Neural progenitor cell (in vitro differentiated cells): Measurements from ENCODE around the gene PLXNA4. TPM values are rescaled to one million over a fixed set of nuclear protein-coding genes. Genes with fewer than 3 reads are reported as not detected.

Experiments
- DNase-seq: peaks from one replicate; pipeline ENCODE4 v3.0.0-alpha.2; 2016; ENCODE audit warnings: low spot score
- H2AFZ ChIP-seq: fragments of 200-600 bp; sonication (generic); replicated peaks from 2 replicates; pipeline ENCODE4 v1.6.1; 2016; ENCODE audit warnings: antibody characterized with exemption
- H3F3A ChIP-seq: fragments of 200-600 bp; sonication (generic); 2 replicates; pipeline ENCODE4 v1.6.1; 2016; ENCODE audit warnings: antibody characterized with exemption, low read depth
- H3K27ac ChIP-seq: fragments of 200-600 bp; sonication (generic); 2 replicates; pipeline ENCODE4 v1.5.1; 2016; ENCODE audit warnings: mild to moderate bottlenecking
- H3K27me3 ChIP-seq: fragments of 200-600 bp; sonication (generic); 2 replicates; pipeline ENCODE4 v1.6.1; 2016; ENCODE audit warnings: mild to moderate bottlenecking, moderate library complexity
- H3K36me3 ChIP-seq: fragments of 200-600 bp; sonication (generic); 2 replicates; pipeline ENCODE4 v1.5.1; 2016
- H3K4me1 ChIP-seq: fragments of 200-600 bp; sonication (generic); 2 replicates; pipeline ENCODE4 v1.6.1; 2016; ENCODE audit warnings: mixed run types
- H3K4me2 ChIP-seq: fragments of 200-600 bp; sonication (generic); 2 replicates; pipeline ENCODE4 v1.6.1; 2016
- H3K4me3 ChIP-seq: fragments of 200-600 bp; sonication (generic); 2 replicates; pipeline ENCODE4 v1.5.1; 2016
- H3K79me2 ChIP-seq: fragments of 200-600 bp; sonication (generic); 2 replicates; pipeline ENCODE4 v1.6.1; 2016; ENCODE audit warnings: low read depth
- H3K9ac ChIP-seq: fragments of 200-600 bp; sonication (generic); 2 replicates; pipeline ENCODE4 v1.6.1; 2016
- H3K9me3 ChIP-seq: fragments of 200-600 bp; sonication (generic); 2 replicates; pipeline ENCODE4 v1.5.1; 2016; ENCODE audit warnings: low read depth
- H4K20me1 ChIP-seq: fragments of 200-600 bp; sonication (generic); 2 replicates; pipeline ENCODE4 v1.6.1; 2016; ENCODE audit warnings: low read depth
- H3K27ac Mint-ChIP-seq: 3 replicates; pipeline ENCODE4 v1.8.0; 2021; ENCODE audit warnings: mixed read lengths
- H3K27me3 Mint-ChIP-seq: 2 replicates; pipeline ENCODE4 v1.8.0; 2022; ENCODE audit warnings: low read depth, mild to moderate bottlenecking, inconsistent platforms, moderate library complexity, mixed read lengths; ENCODE audit not compliant: insufficient read depth
- H3K36me3 Mint-ChIP-seq: 3 replicates; pipeline ENCODE4 v1.8.0; 2021; ENCODE audit warnings: mixed read lengths
- H3K4me1 Mint-ChIP-seq: 3 replicates; pipeline ENCODE4 v1.8.0; 2021; ENCODE audit warnings: mixed read lengths
- H3K4me3 Mint-ChIP-seq: 3 replicates; pipeline ENCODE4 v1.8.0; 2021; ENCODE audit warnings: mild to moderate bottlenecking, moderate library complexity, mixed read lengths
- H3K9me3 Mint-ChIP-seq: 3 replicates; pipeline ENCODE4 v1.8.0; 2020; ENCODE audit warnings: mixed read lengths
- EZH2 ChIP-seq: fragments of 200-600 bp; sonication (generic); IDR thresholded peaks from 2 replicates; pipeline ENCODE4 v1.6.1; 2017; ENCODE audit warnings: antibody characterized with exemption, mild to moderate bottlenecking, moderate library complexity
- EZH2phosphoT487 ChIP-seq: fragments of 200-600 bp; sonication (generic); IDR thresholded peaks from 2 replicates; pipeline ENCODE4 v1.6.1; 2017; ENCODE audit warnings: antibody characterized with exemption
- total RNA-seq: library from RNA; depleted of rRNA; stranded (reverse); fragments of >200 nt; gene quantifications from 2 replicates; pipeline ENCODE4 v1.2.3, GENCODE V29; 2015; ENCODE audit warnings: low replicate concordance
- TF ChIP-seq, protein P1 (sequence below): fragments of 200-600 bp; sonication (generic); IDR thresholded peaks from 2 replicates; pipeline ENCODE4 v1.5.1; 2017; ENCODE audit warnings: antibody characterized with exemption, mild to moderate bottlenecking

Gene PLXNA4
- total RNA-seq, 1 donor from 2014 or later = 0.49 TPM

DNA sequence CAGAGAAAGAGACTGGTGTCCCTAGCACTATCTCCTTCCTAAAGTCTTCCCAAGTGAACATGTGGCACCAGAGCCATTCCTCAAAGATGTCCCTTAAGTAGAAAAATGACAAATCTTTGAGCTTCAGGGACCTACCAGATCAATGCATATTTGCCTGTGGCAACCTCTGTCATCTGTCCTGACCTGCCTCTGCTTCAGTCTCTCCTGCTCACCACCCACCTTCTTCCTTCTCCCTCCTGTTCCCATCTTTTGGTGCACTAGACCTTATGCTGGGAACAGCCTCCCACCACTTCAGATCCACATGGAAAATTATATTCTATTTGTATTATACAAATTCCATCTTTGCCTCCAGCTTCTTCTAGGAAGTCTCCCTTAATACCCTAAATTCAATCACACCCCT, 386.4 kb downstream of the PLXNA4 start:
- H3K9ac ChIP-seq = no peak overlapping the region
- H2AFZ ChIP-seq = no peak overlapping the region
- H3F3A ChIP-seq = peaks cover 19% of the 10 kb centered on the region
- H3K36me3 ChIP-seq = no peaks in the 10 kb centered on the region
- no peaks in the 10 kb centered on the region for H3K79me2 ChIP-seq
- no peak overlapping the region for H3K4me3 Mint-ChIP-seq
- no peaks in the 10 kb centered on the region for H4K20me1 ChIP-seq
- H3K4me1 Mint-ChIP-seq = peaks cover 3% of the 10 kb centered on the region
- H3K9me3 Mint-ChIP-seq = peaks cover 20% of the 10 kb centered on the region
- peaks cover 10% of the 10 kb centered on the region for H3K27me3 Mint-ChIP-seq
- no peak for DNase-seq
- peaks cover 8% of the 10 kb centered on the region for H3K4me1 ChIP-seq
- H3K4me3 ChIP-seq = no peak overlapping the region
- no peak overlapping the region for H3K27ac Mint-ChIP-seq
- peaks cover 4% of the 10 kb centered on the region for H3K36me3 Mint-ChIP-seq
- H3K4me2 ChIP-seq = no peak overlapping the region
- TF ChIP-seq EZH2 (no peak), EZH2phosphoT487 (no peak)
- TF ChIP-seq, protein P1, sequence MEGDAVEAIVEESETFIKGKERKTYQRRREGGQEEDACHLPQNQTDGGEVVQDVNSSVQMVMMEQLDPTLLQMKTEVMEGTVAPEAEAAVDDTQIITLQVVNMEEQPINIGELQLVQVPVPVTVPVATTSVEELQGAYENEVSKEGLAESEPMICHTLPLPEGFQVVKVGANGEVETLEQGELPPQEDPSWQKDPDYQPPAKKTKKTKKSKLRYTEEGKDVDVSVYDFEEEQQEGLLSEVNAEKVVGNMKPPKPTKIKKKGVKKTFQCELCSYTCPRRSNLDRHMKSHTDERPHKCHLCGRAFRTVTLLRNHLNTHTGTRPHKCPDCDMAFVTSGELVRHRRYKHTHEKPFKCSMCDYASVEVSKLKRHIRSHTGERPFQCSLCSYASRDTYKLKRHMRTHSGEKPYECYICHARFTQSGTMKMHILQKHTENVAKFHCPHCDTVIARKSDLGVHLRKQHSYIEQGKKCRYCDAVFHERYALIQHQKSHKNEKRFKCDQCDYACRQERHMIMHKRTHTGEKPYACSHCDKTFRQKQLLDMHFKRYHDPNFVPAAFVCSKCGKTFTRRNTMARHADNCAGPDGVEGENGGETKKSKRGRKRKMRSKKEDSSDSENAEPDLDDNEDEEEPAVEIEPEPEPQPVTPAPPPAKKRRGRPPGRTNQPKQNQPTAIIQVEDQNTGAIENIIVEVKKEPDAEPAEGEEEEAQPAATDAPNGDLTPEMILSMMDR = no peak
- no peaks in the 10 kb centered on the region for H3K27me3 ChIP-seq
- no peaks in the 10 kb centered on the region for H3K9me3 ChIP-seq
- no peak overlapping the region for H3K27ac ChIP-seq

DNA sequence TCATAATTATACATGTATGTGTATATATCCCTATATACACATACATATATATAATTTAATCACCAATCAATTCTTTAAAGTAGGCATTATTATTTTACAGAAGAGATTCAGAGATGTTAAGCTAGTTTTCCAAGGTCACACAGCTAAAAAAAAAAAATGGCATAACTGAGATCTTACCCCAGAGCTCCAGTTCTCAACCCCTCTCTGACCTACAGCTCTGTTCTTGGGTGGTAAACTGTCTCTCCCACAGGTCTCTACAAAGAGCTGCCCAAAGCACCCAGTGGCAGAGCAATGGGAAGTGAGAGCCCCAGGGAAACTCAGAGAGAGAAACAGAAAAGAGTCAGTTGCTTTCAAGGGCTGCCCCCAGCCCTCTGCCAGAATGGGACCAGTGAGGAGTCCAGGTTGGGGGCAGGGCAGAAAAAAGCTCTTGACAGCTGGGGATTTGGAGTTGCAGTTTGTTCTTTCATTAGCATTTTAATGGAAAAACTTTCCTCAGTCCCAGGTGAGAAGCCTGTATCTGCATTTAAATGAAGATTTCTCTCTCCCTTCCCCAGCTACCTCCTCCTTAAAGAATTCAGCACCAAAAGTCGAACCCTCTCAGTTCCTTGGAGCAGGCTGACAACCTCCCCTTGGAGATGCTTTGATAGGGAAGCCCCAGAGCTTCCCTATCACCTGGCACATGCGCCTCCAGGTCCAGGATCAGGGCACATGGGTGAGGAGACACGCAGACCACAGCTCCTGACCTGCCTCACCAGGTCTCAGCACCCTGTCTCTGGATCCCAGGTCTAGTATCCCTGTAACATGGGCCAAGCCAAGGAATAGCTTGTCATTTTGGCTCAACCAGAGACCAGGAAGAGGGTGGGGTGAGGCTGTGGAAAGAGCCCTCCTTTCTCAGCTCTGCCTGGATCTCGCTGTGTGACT, 388.1 kb downstream of the PLXNA4 start:
- no peak for DNase-seq
- Mint-ChIP-seq H3K9me3 (peaks cover 19% of the 10 kb centered on the region), H3K4me3 (no peak overlapping the region), H3K27me3 (peaks cover 14% of the 10 kb centered on the region), H3K27ac (no peak overlapping the region), H3K36me3 (peaks cover 4% of the 10 kb centered on the region), H3K4me1 (peaks cover 3% of the 10 kb centered on the region)
- Histone ChIP-seq H3K79me2 (no peaks in the 10 kb centered on the region), H2AFZ (no peak overlapping the region), H3K36me3 (no peaks in the 10 kb centered on the region), H3F3A (peaks cover 19% of the 10 kb centered on the region), H3K4me2 (peak overlapping the region; percentile 22), H3K9ac (no peak overlapping the region), H4K20me1 (no peaks in the 10 kb centered on the region), H3K9me3 (no peaks in the 10 kb centered on the region), H3K4me1 (peaks cover 8% of the 10 kb centered on the region), H3K4me3 (no peak overlapping the region), H3K27ac (no peak overlapping the region), H3K27me3 (no peaks in the 10 kb centered on the region)
- TF ChIP-seq, protein P1 = no peak
- no peak for TF ChIP-seq EZH2
- no peak for TF ChIP-seq EZH2phosphoT487

DNA sequence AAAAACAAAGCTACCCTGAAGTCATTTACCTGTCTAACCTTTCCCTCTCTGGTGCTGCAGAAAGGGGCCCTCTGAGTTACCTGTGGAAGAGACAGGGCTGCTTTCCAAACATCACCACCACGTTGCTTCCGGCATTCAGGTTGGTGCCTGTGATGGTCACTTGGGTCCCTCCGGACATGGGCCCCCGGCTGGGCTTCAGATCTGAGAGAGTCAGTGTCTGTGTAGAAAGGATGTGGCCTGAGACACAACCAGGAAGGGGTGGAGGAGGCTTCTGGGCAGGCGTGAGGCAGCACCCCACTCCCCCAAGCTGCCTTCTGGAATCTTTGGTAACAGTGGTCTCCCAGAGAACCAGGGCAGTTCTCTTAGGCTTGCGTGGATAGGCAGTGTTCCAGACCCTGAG, 388.9 kb downstream of the PLXNA4 start:
- Histone ChIP-seq H3K4me1 (peaks cover 8% of the 10 kb centered on the region), H3K4me3 (no peak overlapping the region), H3K4me2 (no peak overlapping the region)

More for the DNA sequence above, 388.9 kb downstream of the PLXNA4 start:
- peaks cover 18% of the 10 kb centered on the region for H3K9me3 Mint-ChIP-seq
- TF ChIP-seq, protein P1 = no peak
- TF ChIP-seq EZH2 (no peak), EZH2phosphoT487 (no peak)
- H3F3A ChIP-seq = peaks cover 19% of the 10 kb centered on the region
- H3K36me3 ChIP-seq = no peaks in the 10 kb centered on the region
- no peaks in the 10 kb centered on the region for H3K9me3 ChIP-seq
- H3K9ac ChIP-seq = no peak overlapping the region
- H2AFZ ChIP-seq = no peak overlapping the region
- H3K27me3 Mint-ChIP-seq = peaks cover 14% of the 10 kb centered on the region
- H3K79me2 ChIP-seq = no peaks in the 10 kb centered on the region
- peaks cover 4% of the 10 kb centered on the region for H3K36me3 Mint-ChIP-seq
- H3K27ac Mint-ChIP-seq = no peak overlapping the region
- no peaks in the 10 kb centered on the region for H3K27me3 ChIP-seq
- no peak overlapping the region for H3K27ac ChIP-seq
- H4K20me1 ChIP-seq = no peaks in the 10 kb centered on the region
- no peak overlapping the region for H3K4me3 Mint-ChIP-seq
- no peak for DNase-seq
- H3K4me1 Mint-ChIP-seq = peaks cover 3% of the 10 kb centered on the region
